DMS153 treated with DMSO at 0.1 percent for 48 hours (cell line): ENCODE measurements around the gene PRPH2.

Source experiments
- DNase-seq: peaks from one replicate; lab custom pipeline; 2025; ENCODE audit not compliant: unreplicated experiment; lab: John Stamatoyannopoulos, UW

Gene PRPH2, protein sequence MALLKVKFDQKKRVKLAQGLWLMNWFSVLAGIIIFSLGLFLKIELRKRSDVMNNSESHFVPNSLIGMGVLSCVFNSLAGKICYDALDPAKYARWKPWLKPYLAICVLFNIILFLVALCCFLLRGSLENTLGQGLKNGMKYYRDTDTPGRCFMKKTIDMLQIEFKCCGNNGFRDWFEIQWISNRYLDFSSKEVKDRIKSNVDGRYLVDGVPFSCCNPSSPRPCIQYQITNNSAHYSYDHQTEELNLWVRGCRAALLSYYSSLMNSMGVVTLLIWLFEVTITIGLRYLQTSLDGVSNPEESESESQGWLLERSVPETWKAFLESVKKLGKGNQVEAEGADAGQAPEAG

DNA sequence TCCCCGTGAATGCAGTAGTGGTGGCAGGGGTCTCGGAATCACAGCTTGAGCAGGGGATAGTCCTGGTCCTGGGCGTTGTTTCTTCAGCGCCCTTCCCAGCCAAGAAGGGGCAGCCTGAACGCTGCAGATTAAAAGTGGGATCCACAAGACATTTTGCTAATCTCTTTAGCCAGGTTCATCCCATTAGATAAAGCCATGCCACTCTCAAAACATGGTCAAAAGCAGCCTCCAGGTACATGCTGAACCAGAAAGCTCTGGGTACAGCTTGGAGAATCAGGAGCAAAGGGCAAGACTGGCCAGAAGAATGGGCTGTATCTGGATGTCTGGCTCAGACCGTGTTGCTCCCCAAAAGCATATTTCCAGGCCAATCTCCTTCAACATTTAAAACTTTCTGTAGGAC, at the start of gene PRPH2:
TSS of gene PRPH2 (minus strand) at position 101 of the 400 bp plus-strand sequence. CDS start 263 bp downstream, outside the sequence.
- no peak for DNase-seq

DNA sequence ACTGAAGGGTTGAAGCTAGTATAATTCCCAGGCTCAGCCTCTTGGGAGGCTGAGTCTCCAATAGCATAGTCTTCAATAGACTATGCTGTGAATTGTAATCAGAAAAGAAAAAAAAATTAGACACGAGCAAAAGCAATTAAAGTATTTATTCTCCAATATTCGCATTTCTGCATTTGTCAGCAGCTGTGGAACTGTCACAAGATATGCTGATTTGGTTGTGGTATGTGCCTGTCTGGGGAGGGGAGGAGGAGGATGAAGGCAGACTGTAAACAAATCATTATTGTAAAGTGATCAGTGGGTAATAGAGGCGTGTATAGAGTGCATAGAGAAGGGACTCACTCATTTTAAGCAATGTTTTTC, 49.3 kb upstream of the PRPH2 start:
- no peak for DNase-seq

DNA sequence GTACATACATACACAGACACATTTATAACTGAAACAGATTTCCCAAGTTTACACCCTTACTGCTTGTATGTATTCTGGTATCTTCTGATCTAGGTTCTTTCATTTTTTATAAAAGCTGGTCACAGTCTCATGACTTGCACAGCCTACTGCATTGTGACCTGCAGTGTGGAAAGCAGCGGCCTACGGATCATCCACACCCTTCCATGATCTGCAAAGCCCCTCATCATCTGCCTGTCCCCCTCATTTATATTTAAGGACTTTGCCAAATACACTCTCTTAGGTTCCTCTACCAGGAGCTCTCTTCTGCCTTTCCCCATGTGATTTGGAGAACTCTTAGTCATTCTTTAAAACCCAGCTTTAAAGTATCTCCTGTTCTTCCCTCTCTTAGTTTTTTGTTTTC, 47.4 kb upstream of the PRPH2 start:
- no peak for DNase-seq

DNA sequence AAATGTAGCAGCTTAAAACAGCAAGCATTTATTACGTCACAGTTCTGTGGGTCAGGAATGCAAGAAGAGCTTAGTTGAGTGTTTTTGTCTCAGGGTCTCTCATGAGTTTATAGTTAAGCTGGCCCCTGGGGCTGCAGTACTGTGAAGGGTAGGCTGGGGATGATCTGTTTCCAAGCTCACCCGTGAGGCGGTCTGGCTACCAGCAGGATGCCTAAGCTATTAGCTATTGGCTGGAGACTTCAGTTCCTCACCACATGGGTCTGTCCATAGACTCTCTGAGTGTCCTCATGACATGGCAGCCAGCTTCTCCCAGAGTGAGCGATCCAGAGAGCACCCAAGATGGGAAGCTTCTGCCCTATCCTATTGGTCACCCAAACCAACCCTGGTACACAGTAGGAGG, 46.7 kb upstream of the PRPH2 start:
- no peak for DNase-seq

DNA sequence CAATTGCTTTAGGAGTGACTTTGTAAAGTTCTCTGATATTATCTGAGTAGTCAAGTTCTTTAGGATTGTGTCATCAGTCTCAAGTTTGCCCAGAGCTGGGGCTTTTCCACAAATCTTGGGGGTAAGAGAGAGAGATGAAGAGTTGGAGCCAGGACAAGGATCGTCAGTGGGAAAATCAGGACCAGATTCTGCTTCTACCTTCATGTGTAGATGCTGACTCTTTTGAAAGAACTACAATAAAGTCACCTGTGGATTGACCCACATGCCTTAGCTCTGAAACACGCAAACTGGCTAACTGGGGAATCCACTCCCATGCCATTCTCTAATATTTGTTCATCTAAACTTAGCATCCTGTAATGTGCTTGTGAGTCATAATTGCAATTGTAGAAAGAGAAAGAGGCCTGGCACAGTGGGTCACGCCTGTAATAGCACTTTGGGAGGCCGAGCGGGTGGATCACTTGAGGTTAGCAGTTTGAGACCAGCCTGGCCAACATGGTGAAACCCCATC, 43.8 kb upstream of the PRPH2 start:
- no peak for DNase-seq

DNA sequence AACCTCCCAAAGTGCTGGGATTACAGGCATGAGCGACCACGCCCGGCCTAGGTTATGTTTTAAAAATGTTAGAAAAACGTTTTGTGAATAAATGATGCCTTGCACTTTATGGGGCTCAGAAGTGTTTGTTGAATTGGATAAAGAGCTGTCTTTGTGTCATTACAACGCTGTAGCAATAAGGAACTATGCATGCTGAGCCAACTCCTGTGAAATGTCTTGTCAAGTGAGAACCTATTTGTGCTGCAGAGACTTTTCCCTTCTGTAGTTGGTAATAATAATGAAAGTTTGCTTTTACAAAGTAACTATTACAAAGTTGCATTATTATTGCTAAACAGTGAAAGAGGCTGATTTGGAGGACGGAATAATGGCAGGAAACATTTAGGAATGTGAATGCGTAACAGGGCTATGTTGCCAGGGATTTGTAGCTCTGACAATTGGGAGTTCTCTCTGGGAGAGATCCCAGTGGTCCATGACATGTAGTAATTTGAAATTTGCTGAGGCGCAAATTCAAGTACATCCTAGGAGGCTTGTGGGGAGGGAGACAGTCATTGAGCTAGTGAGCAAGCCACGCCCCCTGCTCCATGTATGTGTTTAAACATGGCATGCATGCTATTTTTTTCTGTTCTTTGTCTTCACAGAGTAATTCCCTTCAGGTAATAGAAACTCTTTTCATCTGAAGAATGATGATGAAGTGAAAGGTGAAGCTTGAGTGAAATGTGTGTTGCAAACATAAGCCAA, 42.7 kb upstream of the PRPH2 start:
- no peak for DNase-seq

DNA sequence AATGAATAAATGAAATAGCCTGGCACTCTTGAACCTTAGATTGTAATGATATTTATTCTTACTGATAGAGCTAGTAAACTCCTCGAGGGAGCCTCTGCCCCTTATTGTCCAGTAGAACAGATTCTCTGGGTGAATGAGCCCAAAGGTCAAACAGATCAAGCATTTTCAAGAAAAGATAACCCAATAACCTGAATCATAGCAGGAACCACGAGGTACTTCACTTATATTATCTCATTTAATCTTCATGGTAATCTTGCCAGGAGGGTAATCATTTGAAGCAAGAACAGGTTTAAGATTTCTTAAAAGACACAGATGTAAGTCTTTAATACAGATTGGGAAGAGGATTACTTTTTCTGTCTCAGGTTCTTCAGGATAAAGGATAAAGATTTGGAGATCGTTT, 40.6 kb upstream of the PRPH2 start:
- no peak for DNase-seq

DNA sequence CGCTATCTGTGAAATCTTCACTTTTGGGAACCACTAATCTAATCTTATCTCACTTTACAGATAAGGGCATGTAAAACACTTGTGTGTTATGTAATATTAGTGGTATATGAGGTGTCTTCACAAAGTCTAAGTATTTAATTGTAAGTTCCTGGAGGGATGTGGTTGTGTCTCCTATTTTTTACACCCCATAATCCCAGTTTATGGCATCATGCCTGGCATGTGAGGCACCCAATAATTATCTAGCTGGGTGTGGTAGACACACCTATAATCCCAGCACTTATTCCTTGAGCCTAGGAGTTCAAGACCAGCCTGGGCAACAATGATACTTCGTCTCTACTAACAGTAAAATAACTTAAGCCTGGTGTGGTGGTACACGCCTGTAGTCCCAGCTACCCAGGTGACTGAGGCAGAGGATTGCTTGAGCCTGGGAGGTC, 40.0 kb upstream of the PRPH2 start:
- DNase-seq: no peak

DNA sequence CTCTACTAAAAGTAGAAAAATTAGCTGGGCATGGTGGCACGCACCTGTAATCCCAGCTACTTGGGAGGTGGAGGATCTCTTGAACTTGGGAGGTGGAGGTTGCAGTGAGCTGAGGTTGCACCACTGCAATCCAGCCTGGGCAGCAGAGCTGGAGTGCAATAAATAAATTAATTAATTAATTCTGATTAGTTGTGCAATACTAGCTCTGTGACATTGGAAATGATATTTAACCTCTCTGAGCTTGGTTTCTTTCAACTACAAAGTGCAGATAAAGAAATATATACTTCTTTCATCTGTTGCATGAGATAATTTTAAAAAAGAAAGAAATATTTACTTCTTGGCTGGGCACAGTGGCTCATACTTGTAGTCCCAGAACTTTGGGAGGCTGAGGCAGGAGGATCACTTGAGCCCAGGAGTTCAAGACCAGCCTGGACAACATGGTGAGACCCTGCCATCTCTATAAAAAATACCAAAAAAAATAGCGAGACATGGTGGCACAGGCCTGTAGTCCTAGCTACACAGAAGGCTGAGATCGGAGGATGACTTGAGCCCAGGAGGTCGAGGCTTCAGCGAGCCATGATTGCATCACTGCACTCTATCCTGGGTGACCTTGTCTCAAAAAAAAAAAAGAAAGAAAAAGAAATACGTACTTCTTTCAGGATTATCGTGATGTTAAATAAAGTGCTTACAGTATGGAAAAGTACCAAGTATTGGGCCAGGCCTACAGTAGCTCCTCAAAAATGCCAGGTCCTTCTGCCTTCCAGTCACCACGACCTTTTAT, 39.1 kb upstream of the PRPH2 start:
- no peak for DNase-seq

DNA sequence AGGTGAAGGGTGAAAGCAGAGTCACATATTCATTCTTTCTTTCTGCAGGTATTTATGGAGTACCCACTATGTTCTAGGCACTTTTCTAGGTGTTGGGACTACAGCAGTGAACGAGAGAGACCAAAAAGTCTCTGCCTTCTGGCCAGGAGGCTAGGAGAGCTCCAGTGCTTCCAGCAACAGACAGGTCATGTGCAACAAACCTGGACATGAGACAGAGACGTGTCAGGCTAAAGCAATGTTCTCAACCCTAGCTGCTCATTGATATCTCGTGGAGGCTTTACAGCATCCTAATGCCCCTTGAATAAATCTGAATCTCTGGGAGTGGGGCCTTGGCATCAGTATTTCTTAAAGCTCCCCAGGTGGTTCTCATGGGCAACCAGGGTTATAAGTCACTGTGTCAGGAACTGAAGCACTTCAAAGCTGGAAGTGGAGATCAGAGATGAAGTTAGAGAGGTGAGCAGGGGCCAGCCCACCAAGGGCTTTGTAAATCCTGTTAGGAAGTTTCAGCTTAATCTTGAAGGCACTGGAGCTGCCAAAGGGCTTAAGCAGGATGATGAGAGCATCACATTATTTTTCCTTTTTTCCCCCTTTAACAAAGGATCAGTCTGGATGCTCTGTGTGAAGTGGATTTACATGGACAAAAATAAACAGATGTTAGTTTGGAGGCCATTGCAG, 36.5 kb upstream of the PRPH2 start:
- DNase-seq: no peak

DNA sequence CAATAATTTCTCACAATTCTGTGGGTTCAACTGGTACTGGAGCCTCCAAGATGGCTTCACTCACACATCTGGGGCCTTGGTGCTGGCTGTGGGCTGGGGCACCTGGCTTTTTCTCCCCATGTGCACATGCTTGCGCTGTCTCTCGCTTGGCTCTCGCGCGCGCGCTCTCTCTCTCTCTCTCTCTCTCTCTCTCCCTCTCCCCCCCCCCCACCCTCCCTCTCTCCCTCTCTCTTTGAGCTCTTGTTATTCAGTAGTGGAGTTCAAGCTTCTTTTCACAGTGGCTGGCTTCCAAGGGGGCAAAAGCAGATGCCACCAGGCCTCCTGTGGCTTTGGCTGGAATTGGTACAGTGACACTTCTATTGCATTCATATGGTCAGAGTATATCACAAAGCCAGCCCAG, 34.3 kb upstream of the PRPH2 start:
- DNase-seq: no peak

DNA sequence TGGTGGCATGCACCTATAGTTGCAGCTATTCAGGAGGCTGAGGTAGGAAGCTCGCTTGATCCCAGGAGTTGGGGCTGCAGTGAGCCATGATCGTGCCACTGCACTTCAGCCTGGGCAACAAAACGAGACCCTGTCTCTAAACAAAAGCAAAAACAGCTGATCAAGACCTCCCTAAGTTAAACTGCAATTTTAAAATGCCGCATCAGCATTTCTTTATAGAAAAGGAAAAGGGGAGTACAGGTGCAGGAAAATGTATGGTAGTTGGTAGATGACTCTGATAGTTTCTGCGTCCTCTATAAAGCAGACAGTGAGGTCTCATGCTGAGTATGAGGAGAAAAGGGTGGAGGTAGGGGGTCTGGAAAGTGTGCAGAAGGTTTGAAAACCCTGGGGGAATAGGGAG, 32.4 kb upstream of the PRPH2 start:
- no peak for DNase-seq

DNA sequence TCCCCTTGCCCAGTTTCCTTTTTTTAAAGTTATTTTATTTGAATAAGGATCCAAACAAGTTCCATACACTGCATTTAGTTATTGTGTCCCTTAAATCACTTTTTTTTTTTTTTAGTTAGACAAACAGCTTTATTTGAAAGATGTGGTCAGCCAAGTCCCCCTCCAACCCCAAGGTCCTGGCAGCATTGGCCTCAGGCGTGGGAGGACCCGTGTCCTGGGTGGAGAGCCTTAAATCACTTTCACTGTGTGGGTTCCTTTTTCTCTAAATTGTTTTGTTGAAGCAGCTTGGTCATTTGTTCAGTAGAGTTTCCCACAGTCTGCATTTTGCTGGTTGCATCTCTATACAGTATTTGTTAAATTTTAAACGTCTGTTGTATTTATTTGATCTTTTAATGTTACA, 28.7 kb upstream of the PRPH2 start:
- DNase-seq: no peak

DNA sequence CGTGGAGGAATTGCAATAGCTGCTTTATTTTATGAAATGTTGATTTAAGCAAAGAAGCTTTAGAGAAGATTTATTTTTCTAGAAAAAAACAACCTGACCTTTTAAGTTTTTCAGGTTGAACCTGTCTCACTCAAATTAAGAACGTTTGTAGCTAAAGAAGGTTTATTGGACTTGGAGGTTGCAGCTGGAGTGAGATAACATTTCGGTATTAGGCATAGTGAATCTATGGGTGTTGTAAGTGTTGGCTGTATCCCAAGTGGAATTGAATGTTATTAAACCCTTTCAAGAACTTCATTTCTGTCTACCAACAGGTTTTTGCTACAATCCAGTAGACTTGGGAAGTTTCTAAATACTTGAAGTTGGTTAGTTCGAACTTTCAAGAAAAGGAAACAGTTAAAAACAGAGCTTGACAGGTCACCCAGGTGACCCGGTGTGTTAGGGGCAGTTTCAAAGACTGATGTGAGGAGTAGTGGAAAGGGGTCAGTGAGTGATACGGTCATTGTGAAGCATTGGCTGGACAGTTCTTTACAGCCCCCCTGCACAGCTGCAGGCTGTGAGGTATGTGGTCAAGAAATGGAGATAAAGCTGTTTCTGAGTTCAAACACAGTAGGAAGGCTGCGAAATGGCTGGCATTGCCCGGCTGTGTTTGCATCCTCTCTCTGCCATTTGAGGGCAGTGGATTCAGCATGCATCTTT, 26.0 kb upstream of the PRPH2 start:
- no peak for DNase-seq

DNA sequence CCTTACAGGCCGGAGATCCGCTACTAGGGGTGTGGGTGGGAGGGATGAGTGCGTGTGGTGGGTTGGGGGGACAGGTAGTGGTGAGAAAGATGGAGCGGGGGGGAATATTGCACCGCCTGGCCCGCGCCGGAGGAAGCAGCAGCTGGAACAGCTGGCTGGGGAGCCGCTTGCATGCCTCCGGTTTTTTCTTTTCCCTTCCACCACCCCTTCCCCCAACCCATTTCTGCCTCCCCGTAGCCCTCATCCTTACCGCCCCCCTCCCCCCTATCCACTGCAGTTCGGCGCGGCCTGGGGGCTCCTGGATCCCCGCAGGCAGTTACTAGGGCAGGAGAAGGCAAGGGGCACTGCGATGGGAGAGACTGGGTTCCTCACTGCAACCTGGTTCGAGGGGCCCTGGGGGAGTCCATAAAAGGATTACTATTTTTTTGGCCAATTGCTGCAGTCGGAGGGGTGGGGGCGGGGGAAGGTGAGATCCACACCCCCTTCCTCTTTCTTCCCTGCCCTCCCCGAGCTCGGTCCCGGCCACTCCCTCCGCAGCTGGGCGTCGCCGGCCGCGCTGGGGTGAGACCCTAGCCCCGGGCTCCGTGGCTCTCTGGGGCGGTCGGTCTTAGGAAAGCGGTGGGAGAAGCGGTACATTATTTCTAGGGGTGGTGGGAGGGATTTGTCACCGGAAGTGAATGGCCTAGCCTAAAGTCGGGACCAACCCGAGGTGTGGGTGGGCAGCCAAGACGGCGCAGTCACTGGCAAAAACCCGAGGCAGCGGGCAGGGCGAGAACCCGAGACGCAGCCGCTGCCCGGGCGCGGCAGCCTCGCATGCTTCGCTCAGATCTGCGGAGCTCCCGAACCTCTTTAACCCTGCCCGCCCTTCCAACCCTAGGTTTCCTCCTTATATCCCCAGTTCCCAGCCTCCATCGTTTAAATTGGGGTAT, 24.3 kb upstream of the PRPH2 start:
- DNase-seq: peak; percentile 77

DNA sequence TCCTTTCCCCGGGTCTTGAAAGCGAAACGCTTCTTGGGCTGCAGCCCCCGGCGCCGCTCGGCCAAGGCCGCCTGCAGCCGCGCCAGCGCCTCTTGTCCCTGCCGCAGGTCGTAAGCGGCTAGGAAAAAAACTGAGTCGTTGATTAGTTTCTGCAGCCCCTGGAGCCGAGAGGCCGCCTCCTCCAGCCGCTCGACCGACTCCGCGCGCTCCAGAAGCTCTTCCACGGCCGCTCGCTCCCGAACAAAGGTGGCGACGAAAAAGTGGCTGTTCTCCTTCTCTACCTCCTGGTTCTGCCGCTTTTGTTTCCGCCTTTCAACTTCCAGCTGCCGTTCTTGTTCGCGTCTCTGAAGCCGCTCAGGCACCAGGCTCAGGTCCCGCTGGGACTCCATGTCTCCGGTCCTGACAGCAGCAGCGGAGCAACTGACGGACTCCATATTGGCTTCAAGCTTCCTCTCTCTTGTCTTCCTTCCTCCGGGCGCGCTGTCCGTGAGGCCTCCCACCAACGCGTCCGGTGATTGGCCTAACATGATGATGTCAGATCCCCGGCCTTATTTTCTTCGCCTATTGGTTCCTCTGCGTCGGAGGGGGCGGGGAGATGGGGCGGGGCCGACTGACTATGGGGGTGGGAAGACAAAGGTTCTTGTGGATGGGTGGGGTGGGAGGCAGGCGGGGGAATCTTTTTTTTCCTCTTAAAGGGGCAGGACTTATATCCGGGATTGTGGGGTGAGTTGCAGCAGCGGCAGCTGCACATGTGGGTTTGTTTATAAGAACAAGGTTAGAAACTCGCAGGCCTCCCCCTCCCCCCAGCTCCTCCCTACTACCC, 23.5 kb upstream of the PRPH2 start, which contains the start of gene TBCC:
TSS of gene TBCC (minus strand) at position 464 of the 823 bp plus-strand sequence. CDS start at position 434, 30 bp downstream.
- DNase-seq: peak; percentile 95

DNA sequence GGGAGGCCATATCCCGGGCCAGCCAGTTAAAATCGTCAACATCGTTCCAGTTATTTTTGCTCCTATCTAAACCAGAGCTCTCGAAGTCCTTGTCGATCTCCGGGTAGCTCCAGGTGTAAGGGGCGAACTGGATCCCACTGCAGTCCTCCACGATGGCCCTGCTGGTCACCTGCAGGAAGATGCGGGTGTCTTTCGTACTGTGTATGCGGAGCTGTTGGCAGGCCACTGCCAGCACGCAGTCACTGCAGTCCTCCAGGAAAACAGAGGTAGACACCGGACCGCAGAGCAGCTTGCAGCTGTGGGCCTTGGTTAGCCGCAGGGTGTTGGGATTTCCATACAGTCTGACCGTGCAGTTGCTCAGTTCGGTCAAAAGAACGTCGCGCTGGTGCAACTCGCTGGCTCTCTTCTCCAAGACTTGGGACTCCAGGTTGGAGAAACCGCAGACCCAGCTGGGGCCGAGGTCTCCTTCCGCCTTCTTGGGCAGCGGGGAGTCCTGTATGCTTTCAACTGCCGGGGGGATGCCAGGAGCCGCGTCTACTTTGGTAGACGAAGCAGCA, 22.8 kb upstream of the PRPH2 start:
- no peak for DNase-seq

DNA sequence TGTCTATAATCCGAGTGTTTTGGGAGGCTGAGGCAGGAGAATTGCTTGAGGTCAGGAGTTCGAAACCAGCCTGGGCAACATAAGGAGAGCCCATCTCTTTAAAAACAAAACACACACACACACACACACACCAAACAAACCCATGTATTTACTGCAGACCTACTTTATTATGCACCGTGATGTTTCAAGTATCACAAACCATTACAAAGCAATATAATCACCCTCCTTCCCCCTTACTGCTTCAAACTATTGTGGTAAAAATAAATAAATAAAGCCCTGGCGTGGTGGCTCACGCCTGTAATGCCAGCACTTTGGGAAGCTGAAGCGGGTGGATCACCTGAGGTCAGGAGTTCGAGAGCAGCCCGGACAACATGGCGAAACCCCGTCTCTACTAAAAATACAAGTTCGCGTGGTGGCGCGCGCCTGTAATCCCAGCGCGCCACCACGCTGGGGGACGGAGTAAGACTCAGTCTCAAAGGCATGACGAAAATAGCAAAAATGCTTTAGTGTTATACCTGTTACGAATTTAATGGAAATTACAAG, 22.0 kb upstream of the PRPH2 start:
- no peak for DNase-seq
